HG03439 (cell line): ENCODE measurements around the gene EDRF1.

Experiments
- ATAC-seq: cut with Tn5 transposase; IDR thresholded peaks from one replicate; pipeline ENCODE4 v1.9.1; 2021; ENCODE audit warnings: mild to moderate bottlenecking, moderate library complexity; ENCODE audit not compliant: unreplicated experiment

The EDRF1 gene

GRCh38 chr10:125785791-125786190 lies 66.3 kb downstream of the EDRF1 start:
- no peak for ATAC-seq

DNA sequence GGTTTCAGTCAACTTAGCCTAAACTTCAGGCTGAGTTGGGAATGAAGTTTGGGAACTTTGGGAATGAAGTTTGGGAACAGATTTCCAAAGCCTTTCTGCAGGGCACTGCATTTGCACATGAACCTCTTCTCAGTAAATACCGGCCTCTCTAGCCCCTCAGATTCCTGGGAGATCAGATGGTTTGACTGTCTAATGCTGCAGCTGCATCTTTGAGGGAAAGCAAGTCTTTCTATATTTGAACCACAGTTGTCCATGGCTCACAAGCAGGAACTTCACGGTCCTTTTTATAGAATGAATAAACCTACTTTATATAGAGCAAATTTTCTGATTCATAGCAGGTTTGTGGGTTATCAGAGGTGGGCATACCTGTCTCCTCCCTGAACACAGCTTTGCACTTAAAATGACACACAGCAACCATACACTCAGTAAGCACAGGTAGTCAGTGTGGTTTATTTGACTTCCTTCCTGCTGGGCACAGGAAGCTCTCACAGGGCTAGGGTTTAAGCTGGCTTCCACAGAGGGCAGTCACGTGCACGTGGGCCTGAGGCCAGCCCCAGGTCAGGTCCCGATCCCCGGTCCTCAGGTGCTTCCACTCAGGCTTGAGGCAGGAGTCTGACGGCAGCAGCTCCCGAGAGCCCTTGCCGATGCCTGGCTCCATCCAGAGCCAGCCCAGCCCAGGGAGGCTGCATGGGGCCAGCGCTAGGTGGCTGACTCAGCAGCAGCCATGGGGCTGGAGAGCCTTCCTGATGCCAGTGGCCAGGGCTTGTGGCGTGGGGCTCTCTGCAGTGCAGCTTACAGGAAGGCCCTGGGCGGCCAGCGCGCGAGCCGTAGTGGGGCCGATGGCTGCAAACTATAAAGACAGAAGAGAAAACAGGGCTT lies 68.9 kb downstream of the EDRF1 start:
- no peak for ATAC-seq

GRCh38 chr10:125792342-125793300 lies 73.1 kb downstream of the EDRF1 start:
- no peak for ATAC-seq

DNA sequence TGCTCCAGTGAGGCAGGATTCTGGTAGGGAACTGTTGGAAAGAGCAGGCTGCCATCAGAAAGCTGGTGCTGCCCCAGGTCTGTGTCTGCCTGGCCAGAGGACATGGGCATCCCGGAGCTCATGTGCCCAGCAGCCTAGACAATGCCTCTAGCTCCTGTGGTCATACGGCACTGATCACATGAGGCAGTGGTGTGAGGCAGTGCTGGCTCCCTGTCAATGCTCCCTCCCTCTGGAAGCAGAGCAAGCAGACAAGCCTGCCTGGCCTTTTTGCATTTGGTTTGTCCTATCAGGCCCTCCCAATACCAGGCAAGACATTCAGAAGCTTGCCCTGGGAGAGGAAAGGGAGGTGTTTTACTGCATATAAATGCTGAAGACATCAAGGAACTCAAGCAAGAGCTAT lies 75.6 kb downstream of the EDRF1 start:
- ATAC-seq = no peak

DNA sequence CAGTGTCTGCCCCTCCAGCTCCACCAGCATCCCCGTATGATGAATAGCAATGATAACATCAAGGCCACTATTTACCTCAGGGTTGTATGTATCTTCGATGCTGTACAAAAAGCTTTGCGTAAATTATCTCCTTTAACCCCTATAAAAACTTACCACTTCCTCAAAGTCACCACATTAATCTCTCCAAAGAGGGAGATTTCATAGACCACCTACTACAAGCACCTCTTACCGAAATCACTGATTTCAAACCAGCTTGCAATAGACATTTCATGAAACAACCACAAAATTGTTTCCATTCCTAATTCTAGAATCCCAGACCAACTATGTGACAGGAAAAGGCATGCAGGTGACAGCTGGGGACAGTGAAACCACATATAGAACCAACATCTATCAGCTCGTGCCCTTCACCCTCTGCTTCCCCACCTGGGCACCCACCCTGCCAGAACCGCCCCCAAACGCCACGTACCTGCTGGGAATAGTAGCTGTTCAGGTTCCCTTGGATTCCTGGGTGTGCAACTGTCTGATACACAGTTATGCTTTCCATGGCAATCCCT lies 76.2 kb downstream of the EDRF1 start:
- no peak for ATAC-seq

GRCh38 chr10:125797424-125797823 lies 77.9 kb downstream of the EDRF1 start:
- no peak for ATAC-seq

DNA sequence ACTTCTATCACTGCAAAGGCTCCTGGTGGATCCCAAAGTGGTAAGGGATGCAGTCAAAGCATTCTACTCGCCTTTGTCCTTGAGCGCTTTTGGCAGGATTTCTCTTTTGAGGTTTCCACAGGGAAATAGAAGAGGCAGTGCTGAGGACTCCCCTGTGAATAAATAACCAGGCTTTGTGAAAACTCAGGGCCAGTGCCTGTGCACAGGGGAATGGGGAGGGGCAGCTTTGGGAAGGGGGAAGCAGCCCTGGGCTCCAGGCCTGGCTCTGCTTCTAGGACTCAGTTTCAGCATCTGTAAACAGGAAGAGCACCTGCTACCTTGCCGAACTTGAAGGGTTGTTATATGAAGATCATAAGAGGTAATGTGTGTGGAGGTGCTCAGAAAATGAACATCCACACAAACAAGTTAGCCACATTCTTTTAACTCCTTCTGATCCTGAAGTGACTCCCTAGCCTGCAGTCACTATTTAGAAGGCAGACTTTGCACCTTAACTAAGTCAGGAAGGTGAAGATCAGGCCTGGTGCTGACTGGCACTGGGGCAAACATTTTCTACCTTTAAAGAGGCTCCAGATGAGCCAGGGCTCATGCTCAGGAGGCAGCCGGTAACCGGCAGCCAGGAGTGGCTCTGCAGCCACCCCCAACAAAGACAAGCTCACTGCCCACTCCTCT lies 78.6 kb downstream of the EDRF1 start:
- ATAC-seq = no peak

- ATAC-seq = no peak
Measured at GRCh38 chr10:125799451-125800182, 80.1 kb downstream of the EDRF1 start.

- no peak for ATAC-seq
Measured at GRCh38 chr10:125801574-125801973, 82.1 kb downstream of the EDRF1 start.

DNA sequence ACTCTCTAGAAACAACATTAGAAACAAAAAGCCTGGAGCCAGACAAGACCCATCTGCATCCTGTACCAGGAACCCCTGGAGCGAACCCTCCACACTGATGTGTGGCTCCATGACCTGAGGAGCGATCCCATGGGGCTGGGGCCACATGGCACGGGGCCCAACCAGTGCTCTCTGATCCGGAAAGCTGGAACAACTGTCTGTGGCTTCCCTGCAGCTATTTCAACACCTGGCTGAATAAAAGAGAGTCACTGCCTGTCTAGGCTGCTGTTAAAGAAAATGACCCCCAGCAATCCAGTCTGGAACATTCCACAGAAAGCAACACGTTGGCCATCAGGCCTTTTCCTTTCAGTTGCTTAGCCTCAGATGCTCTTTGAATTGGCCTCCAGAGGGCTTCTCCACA lies 82.6 kb downstream of the EDRF1 start:
- no peak for ATAC-seq

DNA sequence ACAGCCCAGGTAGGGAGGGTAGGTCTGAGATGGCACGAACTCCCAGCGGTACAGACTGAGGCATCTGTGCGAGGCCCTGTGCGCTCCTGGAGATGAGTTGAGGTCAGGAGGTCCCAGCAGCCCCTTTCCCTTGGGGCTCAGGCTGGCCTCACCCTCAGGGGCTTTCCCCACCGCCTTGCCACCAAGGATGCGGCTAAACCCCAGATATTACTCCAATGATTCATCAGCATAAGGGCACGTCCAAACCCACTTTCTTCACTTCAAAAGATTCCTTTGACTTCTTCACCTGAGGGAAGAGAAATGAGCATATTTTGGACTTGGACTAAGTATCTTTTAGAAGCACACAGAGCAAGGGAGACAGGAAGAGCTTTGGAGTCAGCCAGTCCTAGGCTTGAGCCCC lies 83.2 kb downstream of the EDRF1 start:
- ATAC-seq = no peak

DNA sequence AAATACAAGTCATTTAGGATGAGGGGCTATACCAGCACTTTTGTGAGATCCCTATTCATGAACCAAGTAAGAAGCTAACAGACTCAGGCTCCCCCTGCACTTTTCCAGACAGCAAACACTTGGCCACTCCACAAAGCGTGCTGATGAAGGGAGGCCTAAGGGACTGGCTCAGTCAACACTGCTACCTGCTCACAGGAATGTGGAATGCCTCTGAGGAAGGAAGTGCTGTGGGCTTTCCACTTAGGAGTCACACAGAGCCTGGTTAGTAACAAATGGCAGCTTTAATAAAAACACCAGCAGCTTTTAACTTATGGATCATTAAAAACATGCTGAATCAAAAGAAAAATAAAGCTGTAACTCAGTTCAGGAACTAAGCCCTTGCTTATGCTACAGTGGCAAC lies 88.5 kb downstream of the EDRF1 start:
- no peak for ATAC-seq

GRCh38 chr10:125811251-125811650 lies 91.7 kb downstream of the EDRF1 start:
- ATAC-seq = no peak

DNA sequence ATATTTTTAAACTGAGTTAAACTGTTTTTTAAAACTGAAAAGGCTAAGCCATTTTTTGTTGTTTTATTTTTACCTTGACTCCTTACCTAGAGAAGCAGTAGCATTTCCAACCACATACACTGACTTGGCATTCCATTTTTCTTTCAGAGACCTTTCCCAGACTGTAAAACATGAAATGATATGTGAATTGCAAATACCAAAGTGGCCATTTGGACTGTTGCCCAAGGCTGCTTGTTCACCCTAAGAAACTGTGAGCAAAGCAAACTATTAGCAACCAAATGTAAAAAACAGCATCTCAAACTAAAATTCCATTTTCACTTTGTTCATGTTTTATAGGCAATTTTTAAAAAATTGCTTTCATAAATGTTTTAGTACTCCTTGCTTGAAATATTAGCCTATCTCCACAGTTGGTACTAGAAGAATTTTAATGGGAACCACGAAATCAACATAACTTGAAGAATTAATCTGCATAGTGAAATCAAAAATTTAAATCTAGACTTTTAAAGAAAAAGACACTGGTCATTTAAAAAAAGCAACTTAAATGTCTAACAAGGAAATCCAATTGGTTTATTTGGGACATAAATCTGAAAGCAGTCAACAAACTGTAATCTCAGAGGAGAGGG lies 92.7 kb downstream of the EDRF1 start:
- no peak for ATAC-seq
